Chondrocyte (in vitro differentiated cells): ENCODE measurements around the gene RPS10. TPM values are rescaled to one million over a fixed set of nuclear protein-coding genes. Genes with fewer than 3 reads are reported as not detected.
A peak's percentile ranks its signal among the peaks of the same experiment; 100 is the strongest.
"Not testable (repeated sequence)": the region's sequence is repeated elsewhere in the genome, so short reads cannot be mapped to it uniquely, and the experiment has no call there.

Experiments
- DNase-seq: peaks from one replicate; pipeline ENCODE4 v3.0.0; 2021; ENCODE audit warnings: mixed read lengths, low spot score
- H3K27ac Mint-ChIP-seq: one replicate; pipeline ENCODE4 v1.8.0; 2021; ENCODE audit warnings: mild to moderate bottlenecking, moderate library complexity, mixed read lengths; ENCODE audit not compliant: unreplicated experiment
- H3K27me3 Mint-ChIP-seq: 2 replicates; pipeline ENCODE4 v1.8.0; 2021; ENCODE audit warnings: low read depth, mixed read lengths
- H3K36me3 Mint-ChIP-seq: 2 replicates; pipeline ENCODE4 v1.8.0; 2021; ENCODE audit warnings: low read depth, mixed read lengths
- H3K4me1 Mint-ChIP-seq: 2 replicates; pipeline ENCODE4 v1.8.0; 2021; ENCODE audit warnings: low read depth, mild to moderate bottlenecking, mixed read lengths
- H3K4me3 Mint-ChIP-seq: one replicate; pipeline ENCODE4 v1.8.0; 2021; ENCODE audit warnings: mild to moderate bottlenecking, moderate library complexity, mixed read lengths; ENCODE audit not compliant: unreplicated experiment
- H3K9me3 Mint-ChIP-seq: 2 replicates; pipeline ENCODE4 v1.8.0; 2021; ENCODE audit warnings: low read depth, mixed read lengths
- total RNA-seq: library from RNA; stranded (reverse); gene quantifications from 3 replicates; pipeline ENCODE4 v1.2.1, GENCODE V29; 2021
- TF ChIP-seq, protein P1 (sequence below): fragments of 200-600 bp; sonication (generic); IDR thresholded peaks from 2 replicates; pipeline ENCODE4 v1.5.0; 2021; ENCODE audit warnings: antibody characterized with exemption, mild to moderate bottlenecking, moderate library complexity

RPS10 gene
- total RNA-seq, 1 donor from 2014 or later, result 771 TPM

- H3K9me3 Mint-ChIP-seq, result no peaks in the 10 kb centered on the region
- no peaks in the 10 kb centered on the region for H3K36me3 Mint-ChIP-seq
- H3K27me3 Mint-ChIP-seq, result no peaks in the 10 kb centered on the region
- H3K4me1 Mint-ChIP-seq, result peaks cover 41% of the 10 kb centered on the region
- DNase-seq, result no peak
- H3K27ac Mint-ChIP-seq, result peak overlapping the region; percentile 86
- no peak overlapping the region for H3K4me3 Mint-ChIP-seq
- TF ChIP-seq, protein P1, sequence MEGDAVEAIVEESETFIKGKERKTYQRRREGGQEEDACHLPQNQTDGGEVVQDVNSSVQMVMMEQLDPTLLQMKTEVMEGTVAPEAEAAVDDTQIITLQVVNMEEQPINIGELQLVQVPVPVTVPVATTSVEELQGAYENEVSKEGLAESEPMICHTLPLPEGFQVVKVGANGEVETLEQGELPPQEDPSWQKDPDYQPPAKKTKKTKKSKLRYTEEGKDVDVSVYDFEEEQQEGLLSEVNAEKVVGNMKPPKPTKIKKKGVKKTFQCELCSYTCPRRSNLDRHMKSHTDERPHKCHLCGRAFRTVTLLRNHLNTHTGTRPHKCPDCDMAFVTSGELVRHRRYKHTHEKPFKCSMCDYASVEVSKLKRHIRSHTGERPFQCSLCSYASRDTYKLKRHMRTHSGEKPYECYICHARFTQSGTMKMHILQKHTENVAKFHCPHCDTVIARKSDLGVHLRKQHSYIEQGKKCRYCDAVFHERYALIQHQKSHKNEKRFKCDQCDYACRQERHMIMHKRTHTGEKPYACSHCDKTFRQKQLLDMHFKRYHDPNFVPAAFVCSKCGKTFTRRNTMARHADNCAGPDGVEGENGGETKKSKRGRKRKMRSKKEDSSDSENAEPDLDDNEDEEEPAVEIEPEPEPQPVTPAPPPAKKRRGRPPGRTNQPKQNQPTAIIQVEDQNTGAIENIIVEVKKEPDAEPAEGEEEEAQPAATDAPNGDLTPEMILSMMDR, result no peak
Observed at GRCh38 chr6:34383161-34383631, 42.7 kb downstream of the RPS10 start.

- Mint-ChIP-seq H3K4me1 (peaks cover 38% of the 10 kb centered on the region), H3K4me3 (no peak overlapping the region), H3K27ac (no peak overlapping the region), H3K9me3 (no peaks in the 10 kb centered on the region), H3K36me3 (no peaks in the 10 kb centered on the region), H3K27me3 (no peaks in the 10 kb centered on the region)
- DNase-seq, result no peak
- TF ChIP-seq, protein P1, result no peak
Observed at GRCh38 chr6:34381081-34381480, 44.8 kb downstream of the RPS10 start.

DNA sequence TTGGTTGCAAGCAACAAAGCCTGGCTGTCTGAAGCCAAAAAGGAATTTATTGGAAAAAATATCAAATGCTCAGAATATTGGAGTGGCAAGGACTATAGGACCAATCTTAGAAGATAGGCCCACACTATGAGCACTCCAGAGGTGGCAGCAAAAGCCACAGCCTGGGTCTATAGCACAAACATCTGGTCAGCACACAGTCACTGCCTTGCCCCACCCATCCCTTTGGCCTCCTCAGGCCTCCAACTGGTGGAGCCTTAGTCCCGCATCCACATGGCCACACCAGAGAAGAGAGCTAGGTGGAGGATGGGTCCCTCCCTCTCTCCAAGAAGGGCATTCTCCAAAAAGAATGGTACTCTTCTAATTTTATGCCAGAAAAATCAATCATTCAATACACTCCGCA lies 47.4 kb downstream of the RPS10 start:
- Mint-ChIP-seq H3K36me3 (no peaks in the 10 kb centered on the region), H3K27me3 (no peaks in the 10 kb centered on the region), H3K27ac (no peak overlapping the region), H3K9me3 (no peaks in the 10 kb centered on the region), H3K4me1 (peaks cover 17% of the 10 kb centered on the region), H3K4me3 (no peak overlapping the region)
- TF ChIP-seq, protein P1, result no peak
- DNase-seq, result no peak

- H3K4me1 Mint-ChIP-seq, result peaks cover 12% of the 10 kb centered on the region
- TF ChIP-seq, protein P1, result no peak
- H3K27ac Mint-ChIP-seq, result peak overlapping the region; percentile 84
Observed at GRCh38 chr6:34377984-34378383, 47.9 kb downstream of the RPS10 start.

DNA sequence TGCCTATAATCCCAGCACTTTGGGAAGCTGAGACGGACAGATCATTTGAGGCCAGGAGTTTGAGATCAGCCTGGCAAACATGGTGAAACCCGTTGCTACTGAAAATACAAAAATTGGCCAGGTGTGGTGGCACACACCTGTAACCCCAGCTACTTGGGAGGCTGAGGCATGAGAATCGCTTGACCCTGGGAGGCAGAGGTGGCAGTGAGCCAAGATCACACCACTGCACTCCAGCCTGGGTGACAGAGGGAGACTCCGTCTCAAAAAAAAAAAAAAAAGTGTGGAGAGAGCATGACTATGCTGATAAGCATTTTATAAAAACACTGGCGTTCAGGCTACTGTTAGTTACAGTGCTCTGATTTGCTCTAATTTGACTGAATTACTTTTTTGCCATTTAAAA lies 48.3 kb downstream of the RPS10 start:
- not testable (repeated sequence) for DNase-seq, H3K4me3 Mint-ChIP-seq, H3K27me3 Mint-ChIP-seq, H3K36me3 Mint-ChIP-seq, H3K9me3 Mint-ChIP-seq
- H3K27ac Mint-ChIP-seq, result peak overlapping the region; percentile 84
- peaks cover 12% of the 10 kb centered on the region for H3K4me1 Mint-ChIP-seq

More at GRCh38 chr6:34377984-34378383, 47.9 kb downstream of the RPS10 start:
- H3K36me3 Mint-ChIP-seq, result no peaks in the 10 kb centered on the region
- no peak for DNase-seq
- no peaks in the 10 kb centered on the region for H3K9me3 Mint-ChIP-seq
- no peak overlapping the region for H3K4me3 Mint-ChIP-seq
- no peaks in the 10 kb centered on the region for H3K27me3 Mint-ChIP-seq

GRCh38 chr6:34375833-34376232 lies 50.0 kb downstream of the RPS10 start:
- H3K9me3 Mint-ChIP-seq, result no peaks in the 10 kb centered on the region
- no peaks in the 10 kb centered on the region for H3K27me3 Mint-ChIP-seq
- no peak overlapping the region for H3K27ac Mint-ChIP-seq
- no peaks in the 10 kb centered on the region for H3K36me3 Mint-ChIP-seq
- DNase-seq, result no peak
- H3K4me3 Mint-ChIP-seq, result no peak overlapping the region
- peaks cover 12% of the 10 kb centered on the region for H3K4me1 Mint-ChIP-seq
- TF ChIP-seq, protein P1, result no peak
